ENCODE data around the gene SORBS1. TPM values are rescaled to one million over a fixed set of nuclear protein-coding genes. Genes with fewer than 3 reads are reported as not detected.

SORBS1 gene
- total RNA-seq, 1 donor, result 3.5 TPM

DNA sequence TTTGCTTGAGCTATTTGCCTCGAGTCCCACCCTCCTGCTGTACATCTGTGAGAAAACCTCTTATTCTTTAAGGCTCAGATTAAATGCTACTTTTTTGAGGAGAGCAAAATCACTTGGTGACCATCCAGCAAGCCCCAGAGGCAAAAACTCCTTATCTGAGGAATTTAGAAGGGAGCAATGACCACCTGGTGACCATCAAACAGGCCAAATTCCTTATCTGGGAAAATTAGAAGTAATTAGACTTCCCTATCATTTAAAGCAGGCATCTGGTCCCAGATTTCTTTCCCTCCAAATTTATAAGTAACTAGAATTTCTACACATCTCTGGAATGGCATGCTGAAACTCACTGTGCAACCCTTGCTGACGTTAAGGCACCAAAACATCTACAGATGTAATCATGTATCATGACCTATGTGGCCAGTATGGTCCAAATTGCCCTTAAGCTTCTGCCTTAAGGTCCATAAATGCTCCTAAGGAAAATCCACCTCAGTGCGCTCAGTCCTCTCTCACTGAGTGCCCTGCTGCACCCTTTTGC, 229.5 kb downstream of the SORBS1 start:
- no peak for DNase-seq (ENCODE audit: low read depth in 2 of 3, low spot score in 2 of 3)

DNA sequence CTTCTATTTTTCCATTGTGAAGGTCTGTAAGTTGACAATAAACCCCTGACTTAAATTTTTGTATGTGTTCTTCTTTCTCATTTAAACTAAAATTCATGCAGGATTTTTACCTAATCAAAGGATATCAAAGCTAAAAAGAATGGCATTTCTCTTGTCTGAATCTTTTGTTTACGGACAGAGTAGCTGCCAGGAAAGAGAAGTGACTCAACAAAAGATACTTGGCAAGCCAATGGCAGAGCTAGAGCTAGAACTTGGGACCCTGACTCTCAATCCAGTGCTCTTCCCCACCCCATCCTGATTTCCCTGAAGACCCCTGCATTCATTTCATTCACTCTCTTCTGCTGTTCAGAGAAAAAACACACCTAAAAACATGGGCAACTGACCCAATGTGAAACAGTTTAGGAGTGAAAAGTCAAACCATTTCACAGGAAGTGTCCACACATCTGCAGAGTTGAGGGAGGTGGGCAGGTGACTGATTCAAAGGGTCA, 230.2 kb downstream of the SORBS1 start:
- no peak for DNase-seq (ENCODE audit: low read depth in 2 of 3, low spot score in 2 of 3)

DNA sequence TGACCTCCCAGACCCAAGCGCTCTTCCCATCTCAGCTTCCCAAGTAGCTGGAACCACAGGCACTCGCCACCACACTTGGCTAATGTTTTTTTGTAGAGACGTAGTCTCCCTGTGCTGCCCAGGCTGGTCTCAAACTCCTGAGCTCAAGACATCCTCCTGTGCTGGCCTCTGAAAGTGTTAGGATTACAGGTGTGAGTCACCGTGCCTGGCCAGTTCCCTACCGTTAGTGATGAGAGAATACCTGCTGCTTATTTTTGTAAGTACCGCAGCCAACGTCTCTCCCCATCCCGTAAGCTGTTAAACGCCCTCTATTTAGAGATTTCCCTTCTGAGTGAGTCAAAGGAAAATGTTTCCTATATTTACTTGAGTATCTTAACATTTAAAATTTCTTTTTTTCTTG, 231.9 kb downstream of the SORBS1 start:
- DNase-seq (ENCODE audit: low read depth in 2 of 3, low spot score in 2 of 3), result no peak

DNA sequence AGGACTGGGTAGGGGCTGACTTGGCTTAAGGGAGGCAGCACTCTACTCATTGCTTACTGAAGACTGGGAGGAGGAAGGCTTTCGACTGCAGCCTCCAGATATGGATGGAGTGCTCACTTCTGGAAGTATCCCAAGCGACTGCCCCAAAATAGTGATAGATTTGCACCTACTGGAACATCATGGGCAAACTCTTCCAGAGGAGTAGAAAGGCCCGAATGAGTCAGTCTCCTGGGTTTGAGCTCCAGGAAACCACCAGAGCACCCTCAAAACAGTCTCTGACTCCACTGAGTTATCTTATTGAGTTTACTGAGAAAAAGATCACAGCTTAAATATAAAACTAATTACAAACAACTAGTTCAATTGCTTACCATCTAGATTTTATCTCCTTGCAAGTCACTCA, 233.2 kb downstream of the SORBS1 start:
- no peak for DNase-seq (ENCODE audit: low read depth in 2 of 3, low spot score in 2 of 3)

DNA sequence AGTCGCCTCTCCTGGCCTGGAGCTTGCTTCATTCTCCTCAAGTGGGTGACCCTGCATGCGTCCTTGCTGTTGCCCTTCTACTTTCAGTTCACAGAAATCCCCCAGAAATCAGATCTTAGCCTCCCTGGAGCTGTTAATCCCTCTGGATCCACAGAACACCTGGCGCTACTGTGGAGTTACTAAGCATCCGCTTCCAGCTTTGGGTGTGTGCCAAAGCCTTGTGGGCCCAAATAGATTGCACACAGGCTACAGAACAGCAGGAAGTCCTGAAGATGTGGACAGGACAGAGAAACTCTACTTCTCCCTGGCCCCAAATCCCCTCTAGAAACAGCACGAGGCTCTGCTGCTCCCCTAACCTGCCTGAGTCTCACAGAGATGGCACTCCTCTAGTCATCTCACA, 233.8 kb downstream of the SORBS1 start:
- DNase-seq (ENCODE audit: low read depth in 2 of 3, low spot score in 2 of 3), result no peak

GRCh38 chr10:95326396-95326795, 234.8 kb downstream of the SORBS1 start:
- DNase-seq (ENCODE audit: low read depth in 2 of 3, low spot score in 2 of 3), result no peak

GRCh38 chr10:95325863-95326262, 235.3 kb downstream of the SORBS1 start:
- DNase-seq (ENCODE audit: low read depth in 2 of 3, low spot score in 2 of 3), result no peak

- no peak for DNase-seq (ENCODE audit: low read depth in 2 of 3, low spot score in 2 of 3)
These were observed 236.5 kb downstream of the SORBS1 start for GRCh38 chr10:95324436-95325268.

DNA sequence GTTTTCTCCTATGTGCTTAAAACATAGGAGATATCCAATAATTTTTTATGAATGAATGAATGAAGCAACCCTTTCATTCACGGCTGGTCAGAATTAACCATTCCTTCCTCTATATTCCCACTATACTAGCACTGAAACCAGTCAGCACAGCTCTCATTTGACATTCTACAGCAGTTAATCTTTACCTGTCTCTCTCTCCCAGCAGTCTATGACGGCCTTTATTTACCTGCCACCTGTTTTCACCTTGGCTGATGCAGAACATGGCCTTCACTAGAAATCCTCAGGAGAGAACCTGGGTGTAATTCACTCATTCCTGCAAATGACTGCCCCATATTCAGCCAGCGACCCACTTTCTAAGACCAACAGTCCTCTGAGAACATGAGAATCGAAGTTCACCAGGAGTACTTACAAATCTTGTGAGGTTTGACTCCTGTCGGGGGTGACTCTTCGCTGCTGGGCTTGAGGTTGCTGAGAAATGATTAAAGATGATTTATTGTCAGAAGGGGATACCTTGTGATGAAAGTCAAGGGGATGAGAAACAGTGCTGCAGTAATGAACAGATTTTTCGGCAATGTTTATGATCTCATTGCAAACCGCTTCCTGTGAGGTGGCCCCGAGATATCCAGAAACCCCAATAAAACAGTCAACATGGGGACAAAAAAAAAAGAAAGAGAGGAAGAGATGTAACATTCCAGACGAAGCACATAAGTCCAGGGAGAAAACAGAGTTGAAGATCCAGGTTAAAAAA, 239.4 kb downstream of the SORBS1 start:
- no peak for DNase-seq (ENCODE audit: low read depth in 2 of 3, low spot score in 2 of 3)

- no peak for DNase-seq (ENCODE audit: low read depth in 2 of 3, low spot score in 2 of 3)
These were observed 241.9 kb downstream of the SORBS1 start for GRCh38 chr10:95319239-95319638.

GRCh38 chr10:95315509-95315908, 245.7 kb downstream of the SORBS1 start:
- no peak for DNase-seq (ENCODE audit: low read depth in 2 of 3, low spot score in 2 of 3)

- DNase-seq (ENCODE audit: low read depth in 2 of 3, low spot score in 2 of 3), result peak in 1 of 3 donors; percentile 41
These were observed 246.8 kb downstream of the SORBS1 start for GRCh38 chr10:95314192-95314918.

DNA sequence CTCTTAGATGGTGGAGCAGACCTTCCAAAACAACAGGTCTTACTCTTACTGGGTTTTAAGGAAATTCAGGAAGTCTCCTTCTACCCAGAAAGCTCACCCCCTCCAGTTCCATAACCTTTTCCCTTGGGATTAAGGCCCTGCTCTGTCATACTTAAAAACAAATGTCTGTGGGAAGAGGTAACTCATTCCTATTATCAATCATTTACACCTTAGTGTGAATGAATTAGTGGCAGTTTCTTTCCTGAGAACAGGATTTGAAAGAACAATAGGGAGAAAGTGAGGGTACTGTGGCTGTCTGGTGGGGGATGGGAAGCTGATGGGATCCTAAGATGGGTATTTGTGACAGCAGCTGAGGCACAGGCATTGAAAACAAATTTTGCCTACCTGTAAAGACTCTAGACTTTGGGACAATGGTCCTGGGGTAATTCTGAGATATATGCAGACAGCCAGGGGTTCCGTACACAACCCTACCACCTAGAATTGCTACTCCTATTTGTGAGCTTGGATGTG, 248.1 kb downstream of the SORBS1 start:
- no peak for DNase-seq (ENCODE audit: low read depth in 2 of 3, low spot score in 2 of 3)

- peak in 1 of 3 donors; percentile 25 for DNase-seq (ENCODE audit: low read depth in 2 of 3, low spot score in 2 of 3)
These were observed 248.9 kb downstream of the SORBS1 start for GRCh38 chr10:95312257-95312656.

- DNase-seq (ENCODE audit: low read depth in 2 of 3, low spot score in 2 of 3), result peak in 1 of 3 donors; percentile 22
These were observed 251.2 kb downstream of the SORBS1 start for GRCh38 chr10:95309958-95310357.

GRCh38 chr10:95308389-95309302, 252.5 kb downstream of the SORBS1 start:
- DNase-seq (ENCODE audit: low read depth in 2 of 3, low spot score in 2 of 3), result peak in 2 of 3 donors; percentile 46 to 84

GRCh38 chr10:95306851-95307250, 254.3 kb downstream of the SORBS1 start:
- DNase-seq (ENCODE audit: low read depth in 2 of 3, low spot score in 2 of 3), result no peak

GRCh38 chr10:95306318-95306650, 254.9 kb downstream of the SORBS1 start:
- no peak for DNase-seq (ENCODE audit: low read depth in 2 of 3, low spot score in 2 of 3)

GRCh38 chr10:95305606-95306317, 255.4 kb downstream of the SORBS1 start:
- DNase-seq (ENCODE audit: low read depth in 2 of 3, low spot score in 2 of 3), result no peak
